Epithelial cell of esophagus (primary cell): Measurements from ENCODE around the gene NXNL1.
"Not testable (repeated sequence)": the region's sequence is repeated elsewhere in the genome, so short reads cannot be mapped to it uniquely, and the experiment has no call there.

Experiments used
- DNase-seq: peaks from one replicate; pipeline ENCODE4 v3.0.0; 2010; ENCODE audit warnings: low read depth
- H3K4me3 ChIP-seq: 2 replicates; pipeline ENCODE4 v1.5.1; 2011; ENCODE audit warnings: mild to moderate bottlenecking, low read length, control low read depth
- TF ChIP-seq, protein P1 (sequence below): IDR thresholded peaks from 2 replicates; pipeline ENCODE4 v1.5.1; 2011; ENCODE audit warnings: low read depth, mild to moderate bottlenecking, low read length, control low read depth, inconsistent platforms; ENCODE audit not compliant: insufficient read depth; ENCODE audit errors: missing control alignments

The NXNL1 gene

DNA sequence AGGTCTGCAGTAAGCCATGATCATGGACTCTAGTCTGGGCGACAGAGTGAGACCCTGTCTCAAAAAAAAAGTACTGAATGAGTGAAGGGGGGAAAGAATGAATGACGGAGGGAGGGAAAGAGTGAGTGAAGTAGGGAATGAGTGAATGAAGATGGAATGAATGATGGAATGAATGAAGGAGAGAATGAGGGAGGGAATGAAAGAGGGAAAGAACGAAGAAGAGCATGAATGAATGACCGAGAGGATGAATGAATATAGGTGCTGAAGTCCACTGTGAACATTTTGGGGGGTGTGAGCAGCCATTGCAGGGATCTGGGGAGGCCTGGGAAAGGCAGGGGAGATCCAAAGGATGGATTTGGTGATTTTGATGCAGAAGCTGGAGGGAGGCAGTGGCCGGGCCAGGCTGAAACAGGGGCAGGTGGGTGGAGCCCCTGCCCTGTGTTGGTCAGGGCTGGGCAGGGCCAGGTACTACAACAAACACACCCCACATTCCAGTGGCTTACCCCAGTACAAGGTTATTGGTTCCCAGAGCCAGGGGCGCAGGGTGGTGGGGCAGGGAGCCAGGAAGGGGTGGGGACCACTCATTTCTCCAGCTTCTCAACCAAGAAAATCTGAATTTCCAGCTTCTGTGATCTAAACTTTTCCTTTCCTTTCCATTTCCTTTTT, 23.9 kb upstream of the NXNL1 start:
- no peak for DNase-seq
- no peak overlapping the region for H3K4me3 ChIP-seq
- TF ChIP-seq, protein P1, sequence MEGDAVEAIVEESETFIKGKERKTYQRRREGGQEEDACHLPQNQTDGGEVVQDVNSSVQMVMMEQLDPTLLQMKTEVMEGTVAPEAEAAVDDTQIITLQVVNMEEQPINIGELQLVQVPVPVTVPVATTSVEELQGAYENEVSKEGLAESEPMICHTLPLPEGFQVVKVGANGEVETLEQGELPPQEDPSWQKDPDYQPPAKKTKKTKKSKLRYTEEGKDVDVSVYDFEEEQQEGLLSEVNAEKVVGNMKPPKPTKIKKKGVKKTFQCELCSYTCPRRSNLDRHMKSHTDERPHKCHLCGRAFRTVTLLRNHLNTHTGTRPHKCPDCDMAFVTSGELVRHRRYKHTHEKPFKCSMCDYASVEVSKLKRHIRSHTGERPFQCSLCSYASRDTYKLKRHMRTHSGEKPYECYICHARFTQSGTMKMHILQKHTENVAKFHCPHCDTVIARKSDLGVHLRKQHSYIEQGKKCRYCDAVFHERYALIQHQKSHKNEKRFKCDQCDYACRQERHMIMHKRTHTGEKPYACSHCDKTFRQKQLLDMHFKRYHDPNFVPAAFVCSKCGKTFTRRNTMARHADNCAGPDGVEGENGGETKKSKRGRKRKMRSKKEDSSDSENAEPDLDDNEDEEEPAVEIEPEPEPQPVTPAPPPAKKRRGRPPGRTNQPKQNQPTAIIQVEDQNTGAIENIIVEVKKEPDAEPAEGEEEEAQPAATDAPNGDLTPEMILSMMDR, result no peak

- H3K4me3 ChIP-seq, result no peak overlapping the region
- DNase-seq, result no peak
- TF ChIP-seq, protein P1, result no peak
These were observed 22.9 kb upstream of the NXNL1 start for GRCh38 chr19:17483605-17484002.

DNA sequence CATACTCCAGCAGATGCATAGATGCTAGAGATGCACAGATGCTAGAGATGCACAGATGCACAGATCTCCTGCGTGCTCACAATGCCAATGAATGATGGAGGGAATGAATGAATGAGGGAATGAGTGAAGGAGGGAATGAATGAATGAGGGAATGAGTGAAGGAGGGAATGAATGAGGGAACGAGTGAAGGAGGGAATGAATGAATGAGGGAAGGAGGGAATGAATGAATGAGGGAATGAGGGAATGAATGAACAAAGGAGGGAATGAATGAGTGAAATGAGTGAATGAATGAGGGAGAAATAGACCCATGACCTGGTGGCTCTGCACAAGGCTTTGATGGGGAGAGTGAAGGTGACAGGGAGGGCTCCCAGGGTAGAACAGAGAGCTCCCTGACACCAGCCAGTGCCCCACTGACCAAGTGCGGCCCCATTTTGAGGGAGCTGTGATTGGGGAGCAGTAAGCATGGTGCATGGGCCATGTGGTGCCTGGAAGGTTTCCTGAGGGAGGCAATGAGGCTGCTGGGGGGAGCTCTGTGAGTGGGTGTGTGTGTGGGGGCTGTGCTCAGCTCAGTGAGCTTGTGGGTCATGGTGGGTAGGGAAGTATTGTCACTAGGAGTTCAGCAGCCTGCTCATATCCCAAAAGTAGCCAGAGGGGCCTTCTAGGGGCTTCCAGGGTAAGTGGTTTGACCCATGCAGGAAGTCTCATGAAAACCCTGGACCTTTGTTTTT, 22.3 kb upstream of the NXNL1 start:
- DNase-seq, result no peak
- TF ChIP-seq, protein P1, result no peak
- H3K4me3 ChIP-seq, result no peak overlapping the region

- TF ChIP-seq, protein P1, result no peak
- H3K4me3 ChIP-seq, result no peak overlapping the region
- DNase-seq, result no peak
These were observed 21.3 kb upstream of the NXNL1 start for GRCh38 chr19:17481986-17482385.

- DNase-seq, result no peak
- TF ChIP-seq, protein P1, result no peak
- H3K4me3 ChIP-seq, result no peak overlapping the region
These were observed 18.6 kb upstream of the NXNL1 start for GRCh38 chr19:17479325-17479791.

- TF ChIP-seq, protein P1, result no peak
- no peak overlapping the region for H3K4me3 ChIP-seq
These were observed 14.9 kb upstream of the NXNL1 start for GRCh38 chr19:17475541-17476115.

GRCh38 chr19:17475011-17475540, 14.3 kb upstream of the NXNL1 start:
- H3K4me3 ChIP-seq, DNase-seq: not testable (repeated sequence)

More at GRCh38 chr19:17475541-17476115, 14.9 kb upstream of the NXNL1 start:
- peak; percentile 25 for DNase-seq
